Measurements from ENCODE around the gene UBE2D2.

GRCh38 chr5:139662617-139663016, 101.5 kb downstream of the UBE2D2 start:
- TF ChIP-seq CTCF (IDR thresholded peaks at IDR 0.05; ENCODE audit: insufficient read depth, low read length) (no peak), POLR2AphosphoS5 (IDR thresholded peaks at IDR 0.05; ENCODE audit: low read depth) (no peak)

All from HL-60 (cell line).